Effector memory CD8-positive, alpha-beta T cell (primary cell): ENCODE data around the gene GALR2.

Experiments used
- ATAC-seq: fragments of 150-1000 bp; cut with Tn5 transposase; replicated peaks from 2 replicates; pipeline ENCODE4 v1.10.0; 2021; ENCODE audit warnings: mild to moderate bottlenecking, moderate library complexity
- DNase-seq, 3 experiments: peaks; one replicate each; pipeline ENCODE4 v3.0.0; 2021
- H3K27ac Mint-ChIP-seq, 2 donors: one replicate each; pipeline ENCODE4 v1.8.0; 2022; ENCODE audit warnings: mild to moderate bottlenecking in 2 of 2, mixed read lengths in 2 of 2, moderate library complexity in 2 of 2
- H3K27me3 Mint-ChIP-seq, 2 donors: one replicate each; pipeline ENCODE4 v1.8.0; 2022; ENCODE audit warnings: mixed read lengths in 2 of 2
- H3K36me3 Mint-ChIP-seq: one replicate; pipeline ENCODE4 v1.8.0; 2022; ENCODE audit warnings: mild to moderate bottlenecking, moderate library complexity, mixed read lengths; ENCODE audit not compliant: insufficient read depth
- H3K4me1 Mint-ChIP-seq, 2 donors: one replicate each; pipeline ENCODE4 v1.8.0; 2022; ENCODE audit warnings: low read depth in 2 of 2, mixed read lengths in 2 of 2
- H3K4me3 Mint-ChIP-seq, 2 donors: one replicate each; pipeline ENCODE4 v1.8.0; 2022; ENCODE audit warnings: mild to moderate bottlenecking in 2 of 2, mixed read lengths in 2 of 2, moderate library complexity in 2 of 2
- H3K9me3 Mint-ChIP-seq, 2 donors: one replicate each; pipeline ENCODE4 v1.8.0; 2022; ENCODE audit warnings: mixed read lengths in 2 of 2

GALR2 gene

DNA sequence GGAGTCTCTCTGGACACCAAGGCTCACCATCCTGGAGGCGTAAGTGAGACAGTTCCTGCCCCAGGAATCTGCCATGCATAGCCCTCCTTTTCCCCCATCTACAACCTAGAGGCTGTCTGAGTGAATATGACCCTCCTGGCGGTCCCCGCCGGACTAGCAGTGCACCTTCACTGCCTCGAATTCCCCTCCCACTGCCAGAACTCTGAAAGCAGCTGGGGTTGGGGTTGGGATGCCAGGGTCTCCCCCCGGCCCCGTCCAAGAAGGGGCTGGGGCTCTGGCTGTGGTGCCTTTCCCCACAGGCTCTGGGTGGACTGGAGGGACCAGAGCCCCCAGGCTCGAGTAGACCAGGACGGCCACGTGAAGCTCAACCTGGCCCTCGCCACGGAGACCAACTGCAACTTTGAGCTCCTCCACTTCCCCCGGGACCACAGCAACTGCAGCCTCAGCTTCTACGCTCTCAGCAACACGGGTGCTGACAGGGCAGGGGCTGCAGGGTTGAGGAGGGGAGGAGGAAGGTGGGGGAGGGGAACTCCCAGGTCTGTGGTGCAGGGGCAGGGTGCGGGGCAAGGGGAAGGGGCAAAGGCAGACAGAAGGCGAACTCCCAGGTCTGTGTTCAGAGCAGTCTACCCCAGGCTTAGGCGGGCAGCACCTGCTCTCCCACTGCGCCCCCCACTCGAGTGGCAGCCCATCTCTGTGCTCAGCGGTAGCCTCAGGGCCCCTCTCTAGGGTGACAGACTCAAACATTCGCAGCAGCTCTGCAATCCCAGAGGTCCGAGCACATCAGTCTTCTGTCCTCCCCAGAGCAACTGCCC, 5.6 kb downstream of the GALR2 start:
- DNase-seq (no peak), ATAC-seq (peak; percentile 16)
- Mint-ChIP-seq H3K4me1 (peaks cover 14 to 25% of the 10 kb centered on the region in 2 donors), H3K27me3 (peaks cover 20 to 37% of the 10 kb centered on the region in 2 donors), H3K36me3 (peaks cover 5% of the 10 kb centered on the region), H3K27ac (peak overlapping the region; percentile 41 to 68), H3K9me3 (no peaks in the 10 kb centered on the region), H3K4me3 (peak overlapping the region in 1 of 2 donors; percentile 22)

DNA sequence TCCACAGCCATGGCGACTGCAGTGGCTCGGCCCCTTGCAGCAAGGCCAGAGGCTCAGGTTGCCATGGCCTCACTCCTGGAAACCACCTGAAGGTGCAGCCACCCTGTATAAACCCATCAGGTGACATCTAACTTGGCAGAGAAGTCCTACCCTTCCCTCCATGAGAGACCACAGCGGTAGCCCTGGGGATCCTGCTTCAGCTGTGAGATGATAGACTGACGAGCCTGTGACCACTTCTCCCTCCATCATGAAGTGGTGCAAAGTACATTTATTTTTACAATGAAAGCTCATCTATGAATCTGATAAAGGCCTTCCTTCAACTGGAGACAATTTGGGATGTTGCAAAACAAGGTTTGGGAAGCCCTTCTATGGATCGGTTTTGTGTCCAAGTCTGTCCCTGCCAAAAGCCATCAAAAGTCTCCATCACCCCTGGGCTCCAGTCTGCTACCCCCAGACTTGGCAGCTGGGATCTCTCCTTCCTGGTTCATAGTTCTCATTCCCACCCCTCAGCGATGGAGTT, 6.2 kb downstream of the GALR2 start:
- DNase-seq (no peak), ATAC-seq (no peak)
- peaks cover 13 to 19% of the 10 kb centered on the region in 2 donors for H3K4me1 Mint-ChIP-seq
- H3K4me3 Mint-ChIP-seq = no peak overlapping the region
- no peaks in the 10 kb centered on the region for H3K9me3 Mint-ChIP-seq
- peaks cover 5% of the 10 kb centered on the region for H3K36me3 Mint-ChIP-seq
- H3K27me3 Mint-ChIP-seq = peaks cover 13 to 30% of the 10 kb centered on the region in 2 donors
- peak overlapping the region; percentile 41 to 68 for H3K27ac Mint-ChIP-seq

DNA sequence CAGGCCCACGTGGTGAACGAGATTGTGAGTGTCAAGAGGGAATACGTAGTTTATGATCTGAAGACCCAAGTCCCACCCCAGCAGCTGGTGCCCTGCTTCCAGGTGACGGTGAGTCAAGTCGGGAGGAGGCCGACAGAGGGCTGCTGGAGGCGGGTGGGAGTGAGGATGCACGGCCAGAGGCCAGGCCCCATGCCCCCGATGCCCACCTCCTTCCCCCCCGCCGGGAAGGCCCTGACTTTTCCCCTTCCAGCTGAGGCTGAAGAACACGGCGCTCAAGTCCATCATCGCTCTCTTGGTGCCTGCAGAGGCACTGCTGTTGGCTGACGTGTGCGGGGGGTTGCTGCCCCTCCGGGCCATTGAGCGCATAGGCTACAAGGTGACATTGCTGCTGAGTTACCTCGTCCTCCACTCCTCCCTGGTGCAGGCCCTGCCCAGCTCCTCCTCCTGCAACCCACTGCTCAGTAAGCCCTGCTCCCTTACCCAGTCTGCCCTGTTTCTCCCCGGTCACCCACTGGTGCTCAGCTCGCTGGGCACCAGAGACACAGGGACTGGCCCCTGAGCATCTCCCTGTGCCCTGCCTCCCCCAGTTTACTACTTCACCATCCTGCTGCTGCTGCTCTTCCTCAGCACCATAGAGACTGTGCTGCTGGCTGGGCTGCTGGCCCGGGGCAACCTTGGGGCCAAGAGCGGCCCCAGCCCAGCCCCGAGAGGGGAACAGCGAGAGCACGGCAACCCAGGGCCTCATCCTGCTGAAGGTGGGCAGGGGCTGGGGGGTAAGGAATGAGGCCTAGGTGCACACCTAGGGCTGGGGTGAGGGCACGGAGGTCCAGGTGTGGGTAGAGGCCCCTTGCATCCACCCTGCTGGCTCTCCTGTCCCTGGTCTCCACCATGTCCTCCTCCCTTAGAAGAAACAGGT, 7.0 kb downstream of the GALR2 start:
- Mint-ChIP-seq H3K36me3 (peaks cover 5% of the 10 kb centered on the region), H3K27ac (peak overlapping the region; percentile 41 to 49)
- no peak for ATAC-seq

DNA sequence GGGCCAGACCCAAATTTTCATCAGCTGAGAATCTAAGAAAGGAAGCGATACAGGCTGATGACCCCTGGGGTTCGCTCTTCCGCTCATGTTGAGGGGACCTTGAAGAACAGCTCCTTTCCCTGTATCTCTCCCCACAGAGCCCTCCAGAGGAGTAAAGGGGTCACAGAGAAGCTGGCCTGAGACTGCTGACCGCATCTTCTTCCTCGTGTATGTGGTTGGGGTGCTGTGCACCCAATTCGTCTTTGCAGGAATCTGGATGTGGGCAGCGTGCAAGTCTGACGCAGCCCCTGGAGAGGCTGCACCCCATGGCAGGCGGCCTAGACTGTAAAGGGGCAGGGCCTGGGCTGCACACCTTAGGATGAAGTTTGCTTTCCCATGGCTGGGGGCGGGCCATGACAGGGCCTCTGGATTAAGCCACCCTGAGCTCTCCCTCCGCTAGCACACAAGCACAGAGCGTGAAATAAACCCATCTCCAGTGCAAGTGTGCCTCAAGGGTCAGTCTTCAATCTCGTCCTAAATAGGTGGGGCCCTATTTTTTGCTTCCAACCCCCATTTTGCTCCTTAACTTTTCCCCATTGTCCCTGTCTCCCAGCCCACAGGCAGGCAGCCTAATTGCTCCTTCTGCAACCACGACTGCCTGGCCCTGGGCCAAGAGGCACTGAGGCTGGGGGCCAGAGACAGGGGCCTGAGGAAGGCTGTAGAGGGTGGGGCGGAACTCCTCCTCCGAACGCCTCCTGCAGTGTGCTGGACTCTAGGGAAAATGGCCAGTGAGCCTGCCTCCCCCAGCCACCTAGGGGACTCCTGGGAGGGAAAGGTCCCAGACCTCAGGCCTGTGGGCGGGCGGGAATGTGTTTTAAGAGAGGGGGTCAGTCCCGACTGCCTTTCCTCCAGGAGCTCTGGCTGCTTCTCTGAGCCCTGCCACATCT, 8.0 kb downstream of the GALR2 start:
- Mint-ChIP-seq H3K4me1 (peaks cover 6 to 10% of the 10 kb centered on the region in 2 donors), H3K27ac (peak overlapping the region in 1 of 2 donors; percentile 78), H3K4me3 (no peak overlapping the region), H3K36me3 (peaks cover 8% of the 10 kb centered on the region), H3K27me3 (peaks cover 0 to 12% of the 10 kb centered on the region in 2 donors), H3K9me3 (no peaks in the 10 kb centered on the region)
- DNase-seq (no peak), ATAC-seq (no peak)

More for the DNA sequence above, 7.0 kb downstream of the GALR2 start:
- Mint-ChIP-seq H3K9me3 (no peaks in the 10 kb centered on the region), H3K4me1 (peaks cover 11 to 16% of the 10 kb centered on the region in 2 donors), H3K4me3 (no peak overlapping the region), H3K27me3 (peaks cover 9 to 23% of the 10 kb centered on the region in 2 donors)
- DNase-seq = no peak

DNA sequence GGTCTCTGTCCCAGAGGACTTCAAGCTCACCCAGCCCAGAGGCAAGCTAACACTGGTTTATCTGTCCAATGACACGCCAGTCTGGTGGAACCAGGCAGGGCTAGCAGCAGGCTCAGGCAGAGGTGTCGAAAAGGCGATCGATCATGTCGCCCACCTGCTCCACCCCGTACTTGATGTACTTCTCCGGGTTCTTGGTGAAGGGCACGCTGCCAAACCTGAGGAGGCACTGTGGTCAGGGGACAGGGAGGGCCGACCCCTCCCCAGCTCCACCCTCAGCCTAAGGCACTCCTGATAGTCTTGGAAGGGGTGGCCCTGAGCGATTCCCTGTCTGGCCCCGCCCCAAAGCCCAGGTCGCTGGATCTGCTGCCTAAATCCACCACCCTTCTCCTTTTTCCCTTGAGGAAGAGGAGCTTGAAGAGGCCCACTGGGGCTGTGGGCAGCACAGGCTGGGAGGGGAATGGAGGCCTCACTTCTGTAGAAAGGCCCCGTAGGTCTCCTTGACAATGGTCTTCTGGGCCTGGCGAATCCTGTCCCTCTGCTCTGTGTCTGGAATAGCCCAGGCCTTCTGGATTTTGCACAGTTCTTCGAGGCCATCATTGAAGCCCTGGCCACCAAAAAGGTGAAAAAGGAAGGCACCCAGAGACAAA, 9.1 kb downstream of the GALR2 start:
- Mint-ChIP-seq H3K4me3 (no peak overlapping the region), H3K36me3 (peaks cover 8% of the 10 kb centered on the region), H3K4me1 (peaks cover 2 to 8% of the 10 kb centered on the region in 2 donors), H3K27ac (peak overlapping the region in 1 of 2 donors; percentile 78), H3K27me3 (peaks cover 0 to 2% of the 10 kb centered on the region in 2 donors), H3K9me3 (no peaks in the 10 kb centered on the region)
- DNase-seq (no peak), ATAC-seq (no peak)

DNA sequence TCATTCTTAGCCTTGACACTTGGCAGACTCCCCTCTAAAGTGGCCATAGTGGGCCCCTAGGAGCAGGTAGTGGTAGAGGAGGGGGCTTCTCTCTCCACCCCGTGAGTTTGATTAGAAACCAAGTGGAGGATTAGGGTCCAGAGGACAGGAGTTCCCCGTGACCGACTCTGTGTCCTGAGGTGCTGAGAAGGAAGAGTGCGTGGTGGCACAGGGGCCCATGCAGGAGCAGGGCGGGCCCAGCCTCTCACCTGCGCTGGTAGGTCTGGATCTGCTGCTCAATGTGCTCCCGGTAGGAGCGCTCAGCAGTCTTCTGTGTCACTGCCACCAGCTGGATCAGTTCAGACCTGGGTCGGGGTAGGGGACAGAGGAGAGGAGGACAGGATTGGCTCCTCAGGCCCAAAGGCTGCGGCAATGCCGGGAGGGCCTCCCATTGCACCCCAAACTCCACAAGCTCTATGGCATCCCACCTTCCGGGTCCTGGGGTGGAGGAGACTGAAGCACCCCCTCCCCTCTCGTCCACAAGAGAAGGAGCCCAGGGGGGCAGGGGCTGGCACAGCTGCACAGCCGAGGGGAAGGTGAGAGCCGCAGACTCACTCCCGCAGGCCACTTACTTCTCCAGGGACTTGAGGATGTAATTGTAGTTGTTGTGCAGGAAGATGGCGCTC, 10.6 kb downstream of the GALR2 start:
- ATAC-seq (no peak), DNase-seq (no peak)
- no peaks in the 10 kb centered on the region for H3K9me3 Mint-ChIP-seq
- H3K4me1 Mint-ChIP-seq = peaks cover 0 to 2% of the 10 kb centered on the region in 2 donors
- H3K36me3 Mint-ChIP-seq = peaks cover 15% of the 10 kb centered on the region
- H3K4me3 Mint-ChIP-seq = no peak overlapping the region
- H3K27me3 Mint-ChIP-seq = no peaks in the 10 kb centered on the region
- H3K27ac Mint-ChIP-seq = no peak overlapping the region

DNA sequence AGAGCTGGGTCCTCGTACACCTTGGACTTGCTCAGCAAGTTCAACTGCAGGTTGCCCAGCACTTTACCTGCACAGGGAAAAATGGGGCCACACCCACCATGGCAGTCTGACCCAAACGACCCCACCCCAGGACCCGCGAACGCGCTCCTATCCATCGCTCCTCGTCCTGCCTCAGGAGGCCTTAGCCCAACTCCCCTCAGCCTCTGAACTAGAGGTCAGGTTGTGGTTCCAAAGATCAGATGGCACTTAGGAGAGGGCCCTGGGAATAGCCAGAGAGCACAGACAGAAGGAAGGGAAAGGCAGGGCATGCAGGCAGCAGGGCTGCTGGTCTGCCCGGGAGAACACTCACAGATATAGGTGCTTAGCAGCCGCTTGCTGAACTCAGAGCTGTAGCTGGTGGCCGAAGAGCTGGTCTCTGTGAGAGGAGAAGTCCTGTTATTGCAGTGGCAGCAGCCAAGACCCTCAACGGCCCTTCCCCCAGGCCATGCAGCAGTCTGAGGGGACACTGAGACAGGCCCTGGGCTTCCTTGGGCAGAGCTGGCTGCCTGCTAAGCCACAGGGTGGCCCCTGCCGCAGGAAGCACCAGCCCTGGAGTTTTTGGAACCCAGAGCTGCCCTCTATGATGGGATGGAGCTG, 11.3 kb downstream of the GALR2 start:
- Mint-ChIP-seq H3K36me3 (peaks cover 19% of the 10 kb centered on the region), H3K27me3 (no peaks in the 10 kb centered on the region)

DNA sequence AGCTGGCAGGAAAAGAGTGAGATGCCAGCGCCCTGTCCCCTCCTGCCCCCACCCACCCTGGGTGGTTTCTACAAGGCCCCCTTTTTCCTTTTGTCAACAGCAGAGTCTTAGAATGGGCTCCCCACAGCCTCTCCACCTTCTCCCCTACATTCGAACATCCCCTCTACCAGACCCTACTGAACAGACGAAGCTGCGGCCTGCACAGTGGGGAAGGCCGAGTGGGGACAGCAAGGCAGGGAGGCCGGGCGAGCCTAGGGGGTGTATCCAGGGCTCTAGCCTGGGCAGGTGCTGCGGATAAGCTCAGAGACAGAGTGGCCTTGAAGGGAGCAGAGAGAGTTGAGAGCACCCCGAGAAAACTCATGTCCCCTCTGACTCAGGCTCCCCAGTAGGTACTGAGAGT, 11.8 kb downstream of the GALR2 start:
- Mint-ChIP-seq H3K4me3 (no peak overlapping the region), H3K27ac (peak overlapping the region in 1 of 2 donors; percentile 88), H3K4me1 (peaks cover 0 to 2% of the 10 kb centered on the region in 2 donors), H3K36me3 (peaks cover 19% of the 10 kb centered on the region), H3K9me3 (no peaks in the 10 kb centered on the region), H3K27me3 (no peaks in the 10 kb centered on the region)
- DNase-seq (no peak), ATAC-seq (no peak)

More for the DNA sequence above, 11.3 kb downstream of the GALR2 start:
- Mint-ChIP-seq H3K27ac (peak overlapping the region in 1 of 2 donors; percentile 88), H3K4me3 (no peak overlapping the region), H3K4me1 (peaks cover 0 to 2% of the 10 kb centered on the region in 2 donors), H3K9me3 (no peaks in the 10 kb centered on the region)
- ATAC-seq (no peak), DNase-seq (no peak)

DNA sequence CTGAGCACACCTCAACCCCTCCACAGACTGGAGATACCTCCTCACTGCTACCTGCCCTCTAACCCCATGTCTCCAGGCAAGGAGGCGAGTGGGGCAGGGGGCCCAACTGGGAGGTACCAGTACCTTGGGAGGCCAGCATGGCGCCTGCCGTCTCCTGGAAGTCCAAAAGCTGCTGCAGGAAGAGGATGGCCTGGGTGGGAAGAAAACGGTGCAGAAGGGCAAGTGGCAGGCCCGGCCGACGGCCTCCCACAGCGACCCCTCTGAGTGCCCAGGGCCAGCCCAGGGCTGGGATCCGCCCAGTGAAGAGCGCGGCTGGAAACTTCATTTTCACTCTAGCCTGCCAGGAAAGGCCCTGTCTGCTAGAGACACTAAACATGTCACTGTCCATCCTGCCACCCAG, 12.9 kb downstream of the GALR2 start:
- H3K27me3 Mint-ChIP-seq = no peaks in the 10 kb centered on the region
- H3K27ac Mint-ChIP-seq = no peak overlapping the region
- DNase-seq (no peak), ATAC-seq (no peak)
- H3K36me3 Mint-ChIP-seq = peaks cover 28% of the 10 kb centered on the region
- no peaks in the 10 kb centered on the region for H3K9me3 Mint-ChIP-seq
- H3K4me1 Mint-ChIP-seq = peaks cover 0 to 1% of the 10 kb centered on the region in 2 donors
- no peak overlapping the region for H3K4me3 Mint-ChIP-seq

DNA sequence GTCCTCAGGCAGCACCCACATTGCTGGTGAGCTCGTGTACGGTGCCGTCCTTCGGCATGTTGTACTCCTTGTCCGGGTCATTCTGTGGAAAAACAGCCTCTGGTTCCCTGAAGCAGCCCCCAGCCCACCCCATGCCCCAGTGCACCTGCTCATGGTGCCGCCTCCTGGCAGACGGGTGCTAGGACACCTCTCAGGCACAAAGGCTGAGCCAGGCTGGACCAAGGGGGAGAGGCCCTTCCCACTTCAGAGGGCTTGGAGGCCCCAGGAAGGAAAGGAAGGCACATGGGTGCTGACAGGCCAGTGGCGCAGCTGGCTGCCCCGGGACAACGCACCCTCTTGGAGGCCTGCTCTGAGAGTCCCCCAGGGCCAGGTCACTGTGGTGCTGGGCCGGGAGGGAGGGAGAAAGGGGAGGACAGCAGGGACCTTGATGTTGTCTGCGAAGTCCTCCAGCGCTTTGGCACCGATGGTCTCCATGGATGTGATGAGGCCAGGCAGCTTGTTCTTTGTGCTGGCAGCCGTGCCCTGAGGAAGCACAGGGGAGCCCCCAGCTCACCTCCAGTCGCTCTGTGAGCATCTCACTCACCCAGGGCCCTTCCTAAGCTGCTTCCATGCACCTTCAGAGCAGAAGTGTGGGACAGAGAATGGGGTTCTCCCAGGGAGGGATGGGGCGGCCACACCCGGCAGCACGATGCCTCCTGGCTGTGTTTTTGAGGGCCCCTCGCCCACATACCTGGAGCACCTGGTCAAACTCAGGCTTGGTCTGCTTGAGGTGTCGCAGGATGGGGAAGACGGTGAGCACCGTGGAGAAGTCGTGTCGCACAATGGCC, 13.7 kb downstream of the GALR2 start:
- Mint-ChIP-seq H3K9me3 (no peaks in the 10 kb centered on the region), H3K36me3 (peaks cover 34% of the 10 kb centered on the region), H3K4me3 (no peak overlapping the region), H3K4me1 (peaks cover 0 to 1% of the 10 kb centered on the region in 2 donors), H3K27ac (peak overlapping the region; percentile 29 to 38), H3K27me3 (no peaks in the 10 kb centered on the region)
- no peak for ATAC-seq
- DNase-seq = no peak
